Osteocyte (in vitro differentiated cells): ENCODE measurements around the gene ABCA5. TPM values are rescaled to one million over a fixed set of nuclear protein-coding genes. Genes with fewer than 3 reads are reported as not detected.
"Not testable (repeated sequence)": the region's sequence is repeated elsewhere in the genome, so short reads cannot be mapped to it uniquely, and the experiment has no call there.

Experiments
- DNase-seq: peaks from one replicate; pipeline ENCODE4 v3.0.0; 2021; ENCODE audit warnings: mixed read lengths; ENCODE audit not compliant: unreplicated experiment; ENCODE audit errors: extremely low spot score
- H3K27ac Mint-ChIP-seq: one replicate; pipeline ENCODE4 v1.8.0; 2021; ENCODE audit warnings: mild to moderate bottlenecking, mixed read lengths; ENCODE audit not compliant: unreplicated experiment
- H3K27me3 Mint-ChIP-seq: one replicate; pipeline ENCODE4 v1.8.0; 2021; ENCODE audit warnings: mixed read lengths; ENCODE audit not compliant: unreplicated experiment
- H3K36me3 Mint-ChIP-seq: one replicate; pipeline ENCODE4 v1.8.0; 2021; ENCODE audit warnings: mixed read lengths; ENCODE audit not compliant: unreplicated experiment
- H3K4me1 Mint-ChIP-seq: one replicate; pipeline ENCODE4 v1.8.0; 2021; ENCODE audit warnings: mixed read lengths; ENCODE audit not compliant: unreplicated experiment
- H3K4me3 Mint-ChIP-seq: one replicate; pipeline ENCODE4 v1.8.0; 2021; ENCODE audit warnings: mild to moderate bottlenecking, moderate library complexity, mixed read lengths; ENCODE audit not compliant: unreplicated experiment
- H3K9me3 Mint-ChIP-seq: one replicate; pipeline ENCODE4 v1.8.0; 2021; ENCODE audit warnings: mixed read lengths; ENCODE audit not compliant: unreplicated experiment
- total RNA-seq: library from RNA; stranded (reverse); gene quantifications from 2 replicates; pipeline ENCODE4 v1.2.1, GENCODE V29; 2021
- TF ChIP-seq, protein P1 (sequence below): fragments of 200-600 bp; sonication (generic); IDR thresholded peaks from 2 replicates; pipeline ENCODE4 v1.5.0; 2021; ENCODE audit warnings: antibody characterized with exemption, mild to moderate bottlenecking, moderate library complexity

Gene ABCA5
- total RNA-seq, 1 donor from 2014 or later: 15.9 TPM

- no peak for DNase-seq
- TF ChIP-seq, protein P1, sequence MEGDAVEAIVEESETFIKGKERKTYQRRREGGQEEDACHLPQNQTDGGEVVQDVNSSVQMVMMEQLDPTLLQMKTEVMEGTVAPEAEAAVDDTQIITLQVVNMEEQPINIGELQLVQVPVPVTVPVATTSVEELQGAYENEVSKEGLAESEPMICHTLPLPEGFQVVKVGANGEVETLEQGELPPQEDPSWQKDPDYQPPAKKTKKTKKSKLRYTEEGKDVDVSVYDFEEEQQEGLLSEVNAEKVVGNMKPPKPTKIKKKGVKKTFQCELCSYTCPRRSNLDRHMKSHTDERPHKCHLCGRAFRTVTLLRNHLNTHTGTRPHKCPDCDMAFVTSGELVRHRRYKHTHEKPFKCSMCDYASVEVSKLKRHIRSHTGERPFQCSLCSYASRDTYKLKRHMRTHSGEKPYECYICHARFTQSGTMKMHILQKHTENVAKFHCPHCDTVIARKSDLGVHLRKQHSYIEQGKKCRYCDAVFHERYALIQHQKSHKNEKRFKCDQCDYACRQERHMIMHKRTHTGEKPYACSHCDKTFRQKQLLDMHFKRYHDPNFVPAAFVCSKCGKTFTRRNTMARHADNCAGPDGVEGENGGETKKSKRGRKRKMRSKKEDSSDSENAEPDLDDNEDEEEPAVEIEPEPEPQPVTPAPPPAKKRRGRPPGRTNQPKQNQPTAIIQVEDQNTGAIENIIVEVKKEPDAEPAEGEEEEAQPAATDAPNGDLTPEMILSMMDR: no peak
- Mint-ChIP-seq H3K9me3 (peaks cover 8% of the 10 kb centered on the region), H3K4me3 (no peak overlapping the region), H3K4me1 (no peaks in the 10 kb centered on the region), H3K27ac (no peak overlapping the region), H3K36me3 (peaks cover 4% of the 10 kb centered on the region), H3K27me3 (no peaks in the 10 kb centered on the region)
Measured at GRCh38 chr17:69208640-69209039, 118.3 kb downstream of the ABCA5 start.

GRCh38 chr17:69207151-69207550 is 119.8 kb downstream of the ABCA5 start:
- no peaks in the 10 kb centered on the region for H3K4me1 Mint-ChIP-seq
- no peak for DNase-seq
- H3K9me3 Mint-ChIP-seq: peaks cover 8% of the 10 kb centered on the region
- TF ChIP-seq, protein P1: no peak
- H3K27me3 Mint-ChIP-seq: no peaks in the 10 kb centered on the region
- peaks cover 3% of the 10 kb centered on the region for H3K36me3 Mint-ChIP-seq
- no peak overlapping the region for H3K4me3 Mint-ChIP-seq
- H3K27ac Mint-ChIP-seq: no peak overlapping the region

DNA sequence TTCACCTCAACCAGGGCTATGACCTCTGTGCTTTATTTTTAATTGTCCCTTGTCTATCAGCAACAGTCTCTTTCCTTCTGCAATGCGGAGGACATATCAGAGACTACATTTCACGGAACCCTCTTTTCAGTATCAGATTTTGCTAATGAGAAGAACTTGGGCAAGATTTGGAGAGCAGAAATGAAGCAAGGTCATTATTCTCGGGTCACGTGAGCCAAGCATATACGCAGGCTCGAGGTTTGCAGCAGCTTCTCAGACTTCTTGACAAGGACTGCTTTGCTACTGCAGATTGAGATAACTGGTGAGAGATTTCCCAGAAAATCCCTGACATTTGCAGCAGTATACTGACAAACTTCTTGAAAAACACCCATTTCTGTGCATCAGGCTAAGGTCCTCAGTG is 128.7 kb downstream of the ABCA5 start:
- Mint-ChIP-seq H3K4me1 (no peaks in the 10 kb centered on the region), H3K36me3 (no peaks in the 10 kb centered on the region), H3K4me3 (no peak overlapping the region), H3K9me3 (no peaks in the 10 kb centered on the region), H3K27ac (no peak overlapping the region), H3K27me3 (peaks cover 2% of the 10 kb centered on the region)
- DNase-seq: no peak
- TF ChIP-seq, protein P1: no peak

DNA sequence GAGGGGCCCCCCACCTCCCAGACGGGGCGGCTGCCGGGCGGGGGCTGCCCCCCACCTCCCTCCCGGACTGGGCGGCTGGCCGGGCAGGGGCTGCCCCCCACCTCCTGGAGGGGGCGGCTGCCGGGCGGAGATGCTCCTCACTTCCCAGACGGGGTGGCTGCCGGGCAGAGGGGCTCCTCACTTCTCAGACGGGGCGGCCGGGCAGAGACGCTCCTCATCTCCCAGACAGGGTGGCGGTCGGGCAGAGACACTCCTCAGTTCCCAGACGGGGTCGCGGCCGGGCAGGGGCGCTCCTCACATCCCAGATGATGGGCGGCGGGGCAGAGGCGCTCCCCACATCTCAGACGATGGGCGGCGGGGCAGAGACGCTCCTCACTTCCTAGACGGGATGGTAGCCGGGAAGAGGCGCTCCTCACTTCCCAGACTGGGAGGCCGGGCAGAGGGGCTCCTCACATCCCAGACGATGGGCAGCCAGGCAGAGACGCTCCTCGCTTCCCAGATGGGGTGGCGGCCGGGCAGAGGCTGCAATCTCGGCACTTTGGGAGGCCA is 130.8 kb downstream of the ABCA5 start:
- not testable (repeated sequence) for H3K27me3 Mint-ChIP-seq, H3K4me3 Mint-ChIP-seq, H3K27ac Mint-ChIP-seq, DNase-seq, H3K4me1 Mint-ChIP-seq, H3K36me3 Mint-ChIP-seq, H3K9me3 Mint-ChIP-seq

Other genes with a start within 250 kb of the ABCA5 start
- 1.2 and 1.7 TPM in 2 replicates for gene ABCA6, start 185.2 kb downstream of the ABCA5 start, total RNA-seq
- gene ABCA10, start 98.3 kb downstream of the ABCA5 start, total RNA-seq: 1.7 and 1.8 TPM in 2 replicates
- 2.8 TPM in 2 replicates for gene MAP2K6, start 87.6 kb upstream of the ABCA5 start, total RNA-seq